ENCODE results near the gene ADAMTS2.

DNA sequence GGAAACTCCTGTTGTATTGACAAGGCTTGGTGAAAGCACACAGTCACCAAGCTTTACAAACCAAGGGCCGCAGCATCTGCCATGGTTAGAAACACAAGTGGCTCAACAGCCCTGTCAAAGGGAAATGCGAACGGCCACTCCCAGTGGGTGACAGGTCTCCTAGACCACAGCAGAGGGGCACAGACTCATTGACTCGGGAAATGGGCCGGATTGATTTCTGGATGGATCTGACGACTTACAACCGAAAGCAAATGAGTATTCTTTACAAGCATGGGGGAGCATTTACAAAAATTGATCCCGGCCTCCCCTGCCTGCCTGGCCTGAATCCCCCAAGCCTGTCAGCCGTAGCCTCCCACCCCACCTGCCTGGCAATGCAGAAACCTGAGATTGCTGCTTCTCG lies 48.2 kb downstream of the ADAMTS2 start:
- TF ChIP-seq CTCF (IDR thresholded peaks at IDR 0.05 in 8 of 11, conservative IDR thresholded peaks at IDR 0.05 in 3 of 11) (no peak), POLR2A (IDR thresholded peaks at IDR 0.05) (no peak), POLR2AphosphoS5 (IDR thresholded peaks at IDR 0.05) (no peak)
